Measurements from ENCODE around the gene HNRNPUL2. TPM values are rescaled to one million over a fixed set of nuclear protein-coding genes. Genes with fewer than 3 reads are reported as not detected.

Gene HNRNPUL2
- total and polyA plus RNA-seq, 2 donors (not counting 3 experiments of a cell fraction or from before 2014, with no cell fraction given) = 18.3 to 56.2 TPM

DNA sequence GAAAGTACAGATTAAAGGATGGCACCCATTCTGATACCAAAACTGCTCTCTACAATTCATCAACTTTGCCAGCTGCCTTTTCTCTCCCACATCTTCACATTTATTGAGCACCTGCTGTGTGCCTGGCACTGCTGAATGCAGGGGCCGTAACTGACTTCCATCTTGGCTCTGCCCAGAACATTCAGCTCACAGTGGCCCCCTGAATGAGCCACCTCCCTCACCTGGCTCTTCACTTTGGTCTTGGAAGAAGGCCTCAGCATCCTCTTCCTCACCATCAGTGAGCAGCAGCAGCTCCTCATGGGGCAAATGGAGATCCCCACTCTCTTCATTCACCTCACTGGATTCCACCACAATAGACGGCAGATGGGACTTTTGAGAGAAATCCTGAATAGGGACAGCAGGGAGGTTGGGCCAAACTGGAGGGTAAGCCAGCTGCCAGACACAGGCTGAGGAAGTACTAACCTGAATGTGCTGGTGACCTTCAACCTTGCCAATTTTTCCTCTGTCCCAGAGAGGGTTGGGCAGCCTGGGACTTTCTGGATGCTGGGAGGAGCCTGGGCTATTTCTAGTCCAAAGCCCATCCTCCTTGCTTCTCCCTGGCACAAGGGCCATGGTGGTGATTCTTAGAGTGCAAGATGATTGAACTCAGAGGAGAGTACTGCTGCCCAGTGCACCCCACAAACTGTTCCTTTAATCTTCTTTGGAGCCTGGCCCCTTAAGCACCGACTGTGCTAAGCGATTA is 57.7 kb downstream of the HNRNPUL2 start:
- H3K9me3 ChIP-seq (replicated peaks; ENCODE audit: control insufficient read depth, insufficient read depth, low read length) = no peaks in the 10 kb centered on the region
- no peaks in the 10 kb centered on the region for H4K20me1 ChIP-seq (replicated peaks; ENCODE audit: control insufficient read depth, extremely low read depth, insufficient read depth, low read length)
- TF ChIP-seq POLR2AphosphoS5 (IDR thresholded peaks at IDR 0.05; ENCODE audit: insufficient read depth, low read depth, low read length) = no peak
- no peak for TF ChIP-seq MYC (IDR thresholded peaks at IDR 0.05; ENCODE audit: low read depth, low read length)
- TF ChIP-seq, protein P1, sequence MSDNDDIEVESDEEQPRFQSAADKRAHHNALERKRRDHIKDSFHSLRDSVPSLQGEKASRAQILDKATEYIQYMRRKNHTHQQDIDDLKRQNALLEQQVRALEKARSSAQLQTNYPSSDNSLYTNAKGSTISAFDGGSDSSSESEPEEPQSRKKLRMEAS (IDR thresholded peaks at IDR 0.05; ENCODE audit: insufficient read depth, insufficient read length) = no peak
- peak; percentile 31 for TF ChIP-seq POLR2A (IDR thresholded peaks at IDR 0.05; ENCODE audit: low read depth, low read length)
- H3K4me2 ChIP-seq (ENCODE audit: insufficient read depth, low read length) = no peak overlapping the region
- dilution Hi-C loops (cut with MboI; ENCODE audit: extremely low pct_ligation_motif_present, low sequenced_read_pairs) = no loop called here
- no TSS peak for BruUV-seq (replicated peaks)
- no peaks in the 10 kb centered on the region for H3K9me1 ChIP-seq (replicated peaks; ENCODE audit: control insufficient read depth, extremely low read depth, insufficient read depth, low read length)
- no peak for DNase-seq (ENCODE audit: low read depth, low spot score)
- intact Hi-C loops (cut with micrococcal nuclease) = loop anchor here (5.0 kb wide), 1 partner anchor 38 kb away; the partner anchor contains the start of genes BSCL2 and GNG3
- H3K79me2 ChIP-seq (ENCODE audit: control insufficient read depth, insufficient read depth, low read length) = peaks cover 41% of the 10 kb centered on the region
- no peaks in the 10 kb centered on the region for H3K27me3 ChIP-seq (ENCODE audit: control insufficient read depth in 2 of 2, insufficient read depth in 2 of 2, low read length in 2 of 2)
- H3K27ac ChIP-seq (ENCODE audit: insufficient read depth, low read depth, low read length) = no peak overlapping the region
- H3K4me1 ChIP-seq (ENCODE audit: control insufficient read depth, extremely low read depth, insufficient read depth, low read length) = peaks cover 17% of the 10 kb centered on the region
- H3K36me3 ChIP-seq (ENCODE audit: control insufficient read depth in 2 of 2, extremely low read depth in 1 of 2, insufficient read depth in 2 of 2, low read length in 2 of 2) = no peaks in the 10 kb centered on the region
- H2AFZ ChIP-seq (ENCODE audit: low read depth, low read length) = no peak overlapping the region
- FAIRE-seq = no peak
- ChIA-PET CTCF (interaction anchor here (0.7 to 3.2 kb wide), 5 partner anchors 10 to 245 kb away, joined by 3 to 30 read pairs (median 4); partner anchors contain the start of gene INTS5), POLR2A (interaction anchor here (0.6 to 0.7 kb wide), 2 partner anchors 181 to 1030 kb away, joined by 3 read pairs; no protein-coding TSS in a partner anchor)
- no peak overlapping the region for H3K9ac ChIP-seq (replicated peaks; ENCODE audit: extremely low read depth, insufficient read depth, low read length)
- no peak overlapping the region for H3K4me3 ChIP-seq (replicated peaks in 1 of 3; ENCODE audit: insufficient read depth in 1 of 3, low read depth in 1 of 3, low read length in 3 of 3)

DNA sequence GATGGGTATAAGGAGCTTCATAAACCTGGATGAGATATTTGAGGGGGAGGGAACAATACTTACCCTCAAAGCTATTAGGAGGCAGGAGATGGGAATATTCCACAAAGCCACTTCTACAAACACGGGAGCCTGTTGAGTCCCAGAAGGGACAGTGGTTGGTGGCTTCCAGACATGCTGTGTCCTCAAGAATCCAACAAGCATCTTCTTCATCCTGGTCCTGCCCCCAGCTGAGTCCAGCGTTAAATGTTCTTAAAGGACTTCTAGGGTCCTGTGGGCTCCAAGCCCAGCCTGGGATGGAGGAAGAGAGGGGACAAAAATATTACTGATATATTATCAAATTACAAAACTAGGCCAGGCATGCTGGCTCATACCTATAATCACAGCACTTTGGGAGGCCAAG is 59.8 kb downstream of the HNRNPUL2 start:
- POLR2A ChIA-PET = interaction anchor here (0.6 to 1.4 kb wide), 2 partner anchors 13 to 156 kb away, joined by 4 to 5 read pairs; no protein-coding TSS in a partner anchor
- peaks cover 38% of the 10 kb centered on the region for H3K79me2 ChIP-seq (ENCODE audit: control insufficient read depth, insufficient read depth, low read length)
- H4K20me1 ChIP-seq (replicated peaks; ENCODE audit: control insufficient read depth, extremely low read depth, insufficient read depth, low read length) = no peaks in the 10 kb centered on the region
- CTCF ChIA-PET = interaction anchor here (0.6 to 2.1 kb wide), 5 partner anchors 9 to 31 kb away, joined by 3 to 9 read pairs (median 4); no protein-coding TSS in a partner anchor
- no peak overlapping the region for H3K9ac ChIP-seq (replicated peaks; ENCODE audit: extremely low read depth, insufficient read depth, low read length)
- no peaks in the 10 kb centered on the region for H3K27me3 ChIP-seq (ENCODE audit: control insufficient read depth in 2 of 2, insufficient read depth in 2 of 2, low read length in 2 of 2)
- FAIRE-seq = no peak
- DNase-seq (ENCODE audit: low read depth, low spot score) = no peak
- no peak overlapping the region for H3K27ac ChIP-seq (ENCODE audit: insufficient read depth, low read depth, low read length)
- BruUV-seq (replicated peaks) = no TSS peak
- H3K4me2 ChIP-seq (ENCODE audit: insufficient read depth, low read length) = no peak overlapping the region
- H3K4me1 ChIP-seq (ENCODE audit: control insufficient read depth, extremely low read depth, insufficient read depth, low read length) = peaks cover 20% of the 10 kb centered on the region
- peaks cover 0 to 1% of the 10 kb centered on the region in 2 experiments for H3K36me3 ChIP-seq (ENCODE audit: control insufficient read depth in 2 of 2, extremely low read depth in 1 of 2, insufficient read depth in 2 of 2, low read length in 2 of 2)
- H3K9me1 ChIP-seq (replicated peaks; ENCODE audit: control insufficient read depth, extremely low read depth, insufficient read depth, low read length) = no peaks in the 10 kb centered on the region
- dilution Hi-C loops (cut with MboI; ENCODE audit: extremely low pct_ligation_motif_present, low sequenced_read_pairs) = no loop called here
- TF ChIP-seq JUN (IDR thresholded peaks at IDR 0.05; ENCODE audit: borderline replicate concordance, insufficient read depth, insufficient read length, low read depth) (no peak), POLR2AphosphoS5 (IDR thresholded peaks at IDR 0.05; ENCODE audit: insufficient read depth, low read depth, low read length) (no peak), EZH2 (IDR thresholded peaks at IDR 0.05; ENCODE audit: borderline replicate concordance, low read depth, low read length, severe bottlenecking) (no peak), POLR2A (IDR thresholded peaks at IDR 0.05; ENCODE audit: low read depth, low read length) (peak; percentile 34)
- TF ChIP-seq, protein P1 (IDR thresholded peaks at IDR 0.05; ENCODE audit: insufficient read depth, insufficient read length) = no peak
- intact Hi-C loops (cut with micrococcal nuclease) = loop anchor here (5.0 kb wide), 1 partner anchor 40 kb away; the partner anchor contains the start of genes BSCL2 and GNG3
- no peak overlapping the region for H3K4me3 ChIP-seq (replicated peaks in 1 of 3; ENCODE audit: insufficient read depth in 1 of 3, low read depth in 1 of 3, low read length in 3 of 3)
- no peak overlapping the region for H2AFZ ChIP-seq (ENCODE audit: low read depth, low read length)
- H3K9me3 ChIP-seq (replicated peaks; ENCODE audit: control insufficient read depth, insufficient read depth, low read length) = no peaks in the 10 kb centered on the region
